ENCODE results near the gene TRIM8. TPM values are rescaled to one million over a fixed set of nuclear protein-coding genes. Genes with fewer than 3 reads are reported as not detected.

The TRIM8 gene
- total and polyA plus RNA-seq, 9 of the 15 experiments (the other 6 are each of a cell fraction or from before 2014, with no cell fraction given) = 1.7 to 26.0 (median 9.1) TPM

GRCh38 chr10:102611514-102612087 lies 32.7 kb upstream of the TRIM8 start:
- Histone ChIP-seq H3K4me2 (ENCODE audit: insufficient read depth, low read length) (no peak overlapping the region), H3K9me3 (replicated peaks; ENCODE audit: control insufficient read depth, insufficient read depth, low read depth, low read length) (no peaks in the 10 kb centered on the region), H3K36me3 (ENCODE audit: control insufficient read depth, insufficient read depth, low read length) (peaks cover 3% of the 10 kb centered on the region; the same call in 1 of the 3 replicates), H3K27ac (ENCODE audit: extremely low read depth, low read depth, low read length) (no peak overlapping the region), H3K9me1 (ENCODE audit: control insufficient read depth, insufficient read depth, low read length) (peaks cover 2% of the 10 kb centered on the region), H3K79me2 (ENCODE audit: control insufficient read depth, insufficient read depth, low read length) (no peaks in the 10 kb centered on the region), H3K4me1 (replicated peaks in 1 of 2; ENCODE audit: control insufficient read depth in 2 of 2, insufficient read depth in 2 of 2, low read length in 2 of 2) (peaks cover 0 to 21% of the 10 kb centered on the region in 2 experiments; a peak in 4 of 5 replicates), H4K20me1 (replicated peaks; ENCODE audit: control insufficient read depth, insufficient read depth, low read length) (no peaks in the 10 kb centered on the region), H3K4me3 (no peak overlapping the region), H3K27me3 (ENCODE audit: control insufficient read depth in 2 of 2, insufficient read depth in 2 of 2, low read length in 2 of 2) (no peaks in the 10 kb centered on the region), H3K9ac (ENCODE audit: insufficient read depth in 1 of 2, low read depth in 2 of 2, low read length in 2 of 2) (no peak overlapping the region), H2AFZ (ENCODE audit: low read depth, low read length) (no peak overlapping the region)
- no TSS peak for BruUV-seq (replicated peaks)
- 72% methylated on average over 4 of the region's 4 CpGs for WGBS (ENCODE audit: insufficient coverage, low coverage, missing lambda C conversion rate)
- no peak for TF ChIP-seq FOSL1 (tag; conservative IDR thresholded peaks at IDR 0.05)
- TF ChIP-seq E4F1 (CRISPR knock-in tag; IDR thresholded peaks at IDR 0.05; ENCODE audit: borderline replicate concordance) = no peak
- TF ChIP-seq ZNF121 (CRISPR knock-in tag; conservative IDR thresholded peaks at IDR 0.05) = no peak
- no peak for TF ChIP-seq SIN3B (IDR thresholded peaks at IDR 0.05; ENCODE audit: low read depth)
- TF ChIP-seq ZNF175 (CRISPR knock-in tag; IDR thresholded peaks at IDR 0.05; ENCODE audit: low read depth) = no peak
- TF ChIP-seq HNRNPL (IDR thresholded peaks at IDR 0.05; ENCODE audit: low read depth, low read length) = no peak
- TF ChIP-seq CCNT2 (IDR thresholded peaks at IDR 0.05; ENCODE audit: borderline replicate concordance, extremely low read depth, insufficient read length, low read depth, low read length) = no peak
- TF ChIP-seq MTA1 (IDR thresholded peaks at IDR 0.05; ENCODE audit: borderline replicate concordance) = no peak
- no peak for TF ChIP-seq POLR3A (IDR thresholded peaks at IDR 0.05; ENCODE audit: borderline replicate concordance, extremely low read depth, insufficient read depth, insufficient read length)
- TF ChIP-seq PREB (CRISPR knock-in tag; IDR thresholded peaks at IDR 0.05) = no peak
- TF ChIP-seq CHD4 (IDR thresholded peaks at IDR 0.05; ENCODE audit: insufficient read depth, insufficient replicate concordance, low read depth, low read length, poor library complexity, severe bottlenecking) = no peak
- TF ChIP-seq NR0B1 (IDR thresholded peaks at IDR 0.05; ENCODE audit: partially characterized antibody) = no peak
- intact Hi-C loops (cut with micrococcal nuclease) = no loop called here
- FAIRE-seq (no peak), DNase-seq (ENCODE audit: extremely low read depth in 1 of 4, low spot score in 3 of 4) (no peak), ATAC-seq (no peak)
- ChIA-PET CTCF (ENCODE audit: low intra/inter-chr PET ratio) (no interaction called here), POLR2A (interaction anchor here (0.6 to 2.5 kb wide), 4 partner anchors 10 to 437 kb away, joined by 3 to 10 read pairs (median 5); no protein-coding TSS in a partner anchor)
- in situ Hi-C loops (cut with MboI) = loop anchor here (25.0 kb wide), 1 partner anchor 774 kb away; the partner anchor contains the start of gene KCNIP2
